ENCODE results near the gene ZNF12. TPM values are rescaled to one million over a fixed set of nuclear protein-coding genes. Genes with fewer than 3 reads are reported as not detected.
"Not testable (repeated sequence)": the region's sequence is repeated elsewhere in the genome, so short reads cannot be mapped to it uniquely, and the experiment has no call there.

ZNF12 gene
- polyA plus RNA-seq, 1 of the 3 experiments (the other 2 are of a cell fraction): 9.5 TPM

- TF ChIP-seq MXI1 (IDR thresholded peaks at IDR 0.05; ENCODE audit: low read depth, low read length) (peak; percentile 78; the same call in 1 of the 2 replicates), EP300 (IDR thresholded peaks at IDR 0.05; ENCODE audit: borderline replicate concordance in 1 of 2, low read depth in 1 of 2, low read length in 1 of 2) (no peak; a peak in 1 of 4 replicates), CTCF (IDR thresholded peaks at IDR 0.05) (no peak; the same call in 1 of the 2 replicates), GATA2 (CRISPR knock-in tag; IDR thresholded peaks at IDR 0.05) (no peak), USF2 (IDR thresholded peaks at IDR 0.05; ENCODE audit: borderline replicate concordance, low read depth, low read length) (no peak), YY1 (IDR thresholded peaks at IDR 0.05; ENCODE audit: low read depth) (peak; percentile 31; the same call in 1 of the 2 replicates), IRF3 (IDR thresholded peaks at IDR 0.05; ENCODE audit: low read depth, low read length) (no peak), RXRA (IDR thresholded peaks at IDR 0.05; ENCODE audit: borderline replicate concordance, low read depth) (peak; percentile 44; the same call in 1 of the 2 replicates), ZBTB33 (IDR thresholded peaks at IDR 0.05; ENCODE audit: borderline replicate concordance, low read depth) (no peak), RCOR1 (IDR thresholded peaks at IDR 0.05; ENCODE audit: low read length) (no peak), TCF12 (IDR thresholded peaks at IDR 0.05) (no peak), MAX (IDR thresholded peaks at IDR 0.05; ENCODE audit: low read depth) (peak; percentile 89)
Measured at GRCh38 chr7:6729492-6730342, 23.0 kb upstream of the ZNF12 start (continued).

- peak overlapping the region; percentile 96; the same call in 1 of the 2 replicates for H3K9ac ChIP-seq
- 92% methylated on average over 29 of the region's 29 CpGs for WGBS (ENCODE audit: low lambda C conversion rate)
- H3K36me3 ChIP-seq (replicated peaks in 1 of 2; ENCODE audit: control insufficient read depth in 1 of 2, insufficient read depth in 2 of 2, low read length in 1 of 2): peaks cover 13 to 19% of the 10 kb centered on the region in 2 experiments
- DNase-seq; POLR2A ChIA-PET; H3K9me2 ChIP-seq; H3F3A ChIP-seq (replicated peaks; ENCODE audit: insufficient read depth); H3K4me1 ChIP-seq (ENCODE audit: control insufficient read depth in 1 of 2, insufficient read depth in 2 of 2, low read depth in 1 of 2, low read length in 1 of 2); H3K9me3 ChIP-seq; H3K27me3 ChIP-seq (ENCODE audit: insufficient read depth): not testable (repeated sequence)
- H2AFZ ChIP-seq (ENCODE audit: low read depth): peak overlapping the region; percentile 99
- H3K27ac ChIP-seq (ENCODE audit: low read depth in 2 of 2, low read length in 1 of 2): peak overlapping the region; percentile 83 to 86
- H3K4me3 ChIP-seq (ENCODE audit: low read depth in 2 of 2, low read length in 1 of 2): peak overlapping the region; percentile 80 to 98
- H4K20me1 ChIP-seq (ENCODE audit: insufficient read depth): peaks cover 11% of the 10 kb centered on the region; the same call in 1 of the 2 replicates
- peaks cover 48% of the 10 kb centered on the region for H3K79me2 ChIP-seq (ENCODE audit: insufficient read depth)
- CTCF ChIA-PET: interaction anchor here (0.6 to 1.8 kb wide), 3 partner anchors 10 to 1077 kb away, joined by 3 to 6 read pairs (median 3); no protein-coding TSS in a partner anchor
- peak overlapping the region; percentile 92 for H3K4me2 ChIP-seq
Measured at GRCh38 chr7:6728893-6729491, 22.2 kb upstream of the ZNF12 start.
